Glomerular visceral epithelial cell (primary cell): ENCODE measurements around the gene IFIT1.
"Not testable (repeated sequence)": the region's sequence is repeated elsewhere in the genome, so short reads cannot be mapped to it uniquely, and the experiment has no call there.

ENCODE experiments used
- DNase-seq: peaks from one replicate; pipeline ENCODE4 v3.0.0-alpha.2; 2016; ENCODE audit errors: extremely low spot score

The IFIT1 gene

DNA sequence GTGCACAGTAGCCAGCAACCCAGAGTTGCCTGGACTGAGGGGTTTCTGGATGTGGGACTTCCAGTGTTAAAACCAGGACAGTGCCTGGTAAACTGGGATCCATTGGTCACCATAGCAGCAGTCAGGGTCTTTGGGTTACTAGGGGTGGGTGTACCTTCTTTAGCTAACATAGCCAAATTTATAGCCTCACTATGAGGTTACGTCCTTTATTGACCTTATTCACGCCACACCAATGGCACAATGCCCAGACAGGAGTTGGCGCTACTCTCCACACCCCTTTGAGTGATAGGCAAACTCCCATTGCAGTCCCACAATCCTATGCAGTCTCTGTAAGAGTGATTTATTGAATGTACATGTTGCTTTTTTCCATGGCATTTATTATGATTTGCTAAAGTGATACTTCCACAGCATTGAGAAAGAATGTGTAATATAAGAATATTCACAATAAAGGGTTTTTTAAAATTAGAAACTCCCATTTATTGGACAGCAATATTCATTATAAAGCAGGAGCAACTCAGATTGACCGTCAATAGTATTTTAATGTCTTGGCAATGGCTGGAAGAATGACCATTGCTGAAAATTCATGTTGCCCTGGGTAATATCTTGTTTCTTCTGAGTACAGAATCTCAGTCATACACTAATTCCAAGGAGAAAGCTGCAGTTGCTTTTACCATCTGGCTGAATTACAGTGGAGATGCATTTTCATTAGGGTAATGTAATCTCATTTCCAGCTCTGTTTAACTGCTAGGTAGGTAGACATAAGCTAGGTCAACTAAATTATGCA lies 48.0 kb downstream of the IFIT1 start:
- no peak for DNase-seq

DNA sequence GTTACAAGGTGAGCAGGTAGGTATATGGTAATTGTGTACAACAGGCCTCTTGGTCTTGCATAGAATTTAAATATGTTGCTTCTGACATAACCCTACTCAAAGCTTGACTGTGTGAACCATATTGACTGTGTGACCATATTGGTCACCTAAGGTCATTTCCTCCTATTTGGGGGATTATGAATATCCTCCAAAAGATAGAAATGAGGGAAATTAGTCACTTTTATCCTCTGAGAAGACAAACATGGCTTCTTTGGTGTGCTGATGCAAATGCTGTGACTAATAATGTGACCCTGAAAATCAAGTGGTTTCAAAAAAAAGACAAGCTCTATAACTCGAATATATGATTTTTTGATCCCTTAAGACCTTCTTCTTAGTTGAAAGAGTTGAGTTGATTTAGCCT lies 49.9 kb downstream of the IFIT1 start:
- DNase-seq, result no peak

DNA sequence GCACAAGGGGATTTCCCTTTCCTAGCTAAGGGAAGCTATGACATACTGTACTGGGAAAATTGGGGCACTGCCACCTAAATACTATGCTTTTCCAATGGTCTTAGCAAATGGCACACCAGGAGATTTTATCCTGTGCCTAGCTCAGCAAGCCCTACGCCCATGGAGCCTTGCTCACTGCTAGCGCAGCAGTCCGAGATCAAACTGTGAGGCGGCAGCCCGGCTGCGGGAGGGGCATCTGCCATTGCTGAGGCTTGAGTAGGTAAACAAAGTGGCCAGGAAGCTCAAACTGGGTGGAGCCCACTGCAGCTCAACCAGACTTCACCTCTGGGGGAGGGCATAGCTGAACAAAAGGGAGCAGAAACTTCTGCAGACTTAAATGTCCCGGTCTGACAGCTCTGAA lies 52.4 kb downstream of the IFIT1 start:
- DNase-seq, result not testable (repeated sequence)

DNA sequence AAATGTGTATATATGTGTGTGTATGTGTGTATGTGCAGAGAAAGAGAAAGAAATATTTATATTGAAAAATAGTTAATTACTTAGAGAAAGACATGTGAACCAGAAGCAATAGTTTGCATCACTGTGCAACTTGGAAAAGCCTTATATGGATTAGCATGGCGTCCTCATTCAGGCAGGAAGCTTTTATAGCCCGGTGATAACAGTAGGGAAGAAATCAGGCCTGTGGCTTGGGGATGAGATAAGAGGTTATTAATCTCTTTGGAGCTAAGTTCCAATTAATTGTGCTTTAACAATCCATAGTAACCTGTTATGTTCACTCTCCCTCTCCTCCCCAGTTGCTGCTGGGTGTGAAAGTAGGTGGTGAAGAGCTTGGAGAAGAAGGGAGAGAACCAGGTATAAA lies 58.5 kb downstream of the IFIT1 start:
- no peak for DNase-seq

DNA sequence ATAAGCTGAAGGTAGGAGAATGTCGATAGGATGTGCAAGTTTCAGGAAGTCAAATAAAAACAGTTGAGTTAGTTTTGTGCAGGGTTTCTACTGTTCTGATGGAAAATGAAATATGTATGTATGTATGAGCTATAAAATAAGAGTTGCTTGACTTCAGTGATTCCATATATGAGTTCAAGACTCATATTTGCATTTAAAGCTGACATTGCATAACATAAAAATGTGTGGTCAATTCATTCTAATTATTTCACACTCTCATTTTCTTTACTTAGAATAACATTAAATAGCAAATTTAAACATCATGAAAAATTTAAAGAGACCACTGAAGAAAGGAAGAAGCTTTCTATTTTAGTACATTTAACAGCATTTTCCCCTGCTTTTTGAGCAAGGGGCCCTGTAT lies 59.8 kb downstream of the IFIT1 start:
- no peak for DNase-seq

DNA sequence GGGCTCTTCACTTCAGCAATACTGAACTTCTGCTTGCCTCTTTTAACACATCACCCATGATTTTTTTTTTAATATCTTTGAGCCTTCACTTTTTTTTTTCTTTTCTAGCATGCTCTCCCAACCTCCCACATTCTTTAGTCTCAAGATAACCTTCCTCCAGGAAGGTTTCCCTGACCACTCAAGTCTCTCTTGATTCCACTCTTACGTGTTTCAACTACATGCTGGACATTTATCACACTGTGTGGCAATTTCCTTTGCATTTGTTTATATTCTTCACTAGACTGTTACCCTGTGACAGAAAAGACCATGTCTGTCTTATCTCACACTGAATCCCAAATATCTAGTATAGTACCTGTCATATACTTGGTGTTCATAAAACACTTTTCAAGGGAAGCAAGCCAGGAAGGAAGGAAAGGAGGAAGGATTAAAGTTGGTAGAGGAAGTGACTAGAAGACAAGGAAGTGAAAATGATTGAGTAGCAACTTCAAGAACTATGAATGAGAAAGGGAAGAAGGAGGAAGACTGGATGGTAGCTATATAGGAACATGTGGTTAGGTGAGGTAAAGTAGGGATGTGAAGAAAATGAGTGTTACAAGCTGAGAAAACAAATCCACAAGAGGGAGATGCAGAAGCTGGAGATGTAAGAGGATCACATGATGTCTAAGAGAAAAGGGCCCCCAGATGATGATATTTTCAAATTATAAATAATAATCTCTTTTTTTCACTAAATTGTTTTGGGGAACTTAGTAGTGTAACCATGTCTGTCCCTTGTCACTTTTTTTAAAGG lies 62.3 kb downstream of the IFIT1 start:
- DNase-seq, result no peak
